Measurements from ENCODE around the gene CRADD. TPM values are rescaled to one million over a fixed set of nuclear protein-coding genes. Genes with fewer than 3 reads are reported as not detected.

Gene CRADD
- total RNA-seq, 1 donor from 2014 or later, result 18.7 TPM

- no peak for DNase-seq (ENCODE audit: low spot score)
These were observed 161.9 kb downstream of the CRADD start for GRCh38 chr12:93839064-93839463.

GRCh38 chr12:93841671-93842070 is 164.5 kb downstream of the CRADD start:
- no peak for DNase-seq (ENCODE audit: low spot score)

- DNase-seq (ENCODE audit: low spot score), result no peak
These were observed 167.1 kb downstream of the CRADD start for GRCh38 chr12:93844164-93844784.

- no peak for DNase-seq (ENCODE audit: low spot score)
These were observed 169.9 kb downstream of the CRADD start for GRCh38 chr12:93846936-93847516.

- no peak for DNase-seq (ENCODE audit: low spot score)
These were observed 170.6 kb downstream of the CRADD start for GRCh38 chr12:93847517-93848474.

- DNase-seq (ENCODE audit: low spot score), result no peak
These were observed 171.4 kb downstream of the CRADD start for GRCh38 chr12:93848523-93849101.

- DNase-seq (ENCODE audit: low spot score), result no peak
These were observed 172.8 kb downstream of the CRADD start for GRCh38 chr12:93849946-93850345.

- no peak for DNase-seq (ENCODE audit: low spot score)
These were observed 173.5 kb downstream of the CRADD start for GRCh38 chr12:93850481-93851256.

GRCh38 chr12:93851257-93851671 is 174.1 kb downstream of the CRADD start:
- no peak for DNase-seq (ENCODE audit: low spot score)

GRCh38 chr12:93852173-93852591 is 175.0 kb downstream of the CRADD start:
- no peak for DNase-seq (ENCODE audit: low spot score)

- no peak for DNase-seq (ENCODE audit: low spot score)
These were observed 176.7 kb downstream of the CRADD start for GRCh38 chr12:93853698-93854478.

- no peak for DNase-seq (ENCODE audit: low spot score)
These were observed 178.1 kb downstream of the CRADD start for GRCh38 chr12:93855261-93855660.

- DNase-seq (ENCODE audit: low spot score), result no peak
These were observed 179.4 kb downstream of the CRADD start for GRCh38 chr12:93856611-93857010.

- DNase-seq (ENCODE audit: low spot score), result no peak
These were observed 180.2 kb downstream of the CRADD start for GRCh38 chr12:93857279-93857938.

GRCh38 chr12:93857991-93858447 is 180.8 kb downstream of the CRADD start:
- no peak for DNase-seq (ENCODE audit: low spot score)

- DNase-seq (ENCODE audit: low spot score), result no peak
These were observed 183.6 kb downstream of the CRADD start for GRCh38 chr12:93860668-93861373.

GRCh38 chr12:93862424-93862823 is 185.2 kb downstream of the CRADD start:
- no peak for DNase-seq (ENCODE audit: low spot score)

GRCh38 chr12:93865751-93866150 is 188.6 kb downstream of the CRADD start:
- DNase-seq (ENCODE audit: low spot score), result no peak

- no peak for DNase-seq (ENCODE audit: low spot score)
These were observed 191.6 kb downstream of the CRADD start for GRCh38 chr12:93868771-93869170.

Data from ureter (tissue), 1 donor.